HG02870 (cell line): Measurements from ENCODE around the gene ZSCAN5B.

Source experiments
- ATAC-seq: cut with Tn5 transposase; IDR thresholded peaks from one replicate; pipeline ENCODE4 v1.9.1; 2021; ENCODE audit warnings: mild to moderate bottlenecking, moderate library complexity; ENCODE audit not compliant: unreplicated experiment

Gene ZSCAN5B

GRCh38 chr19:56146904-56147303 lies 50.7 kb downstream of the ZSCAN5B start:
- ATAC-seq, result no peak

DNA sequence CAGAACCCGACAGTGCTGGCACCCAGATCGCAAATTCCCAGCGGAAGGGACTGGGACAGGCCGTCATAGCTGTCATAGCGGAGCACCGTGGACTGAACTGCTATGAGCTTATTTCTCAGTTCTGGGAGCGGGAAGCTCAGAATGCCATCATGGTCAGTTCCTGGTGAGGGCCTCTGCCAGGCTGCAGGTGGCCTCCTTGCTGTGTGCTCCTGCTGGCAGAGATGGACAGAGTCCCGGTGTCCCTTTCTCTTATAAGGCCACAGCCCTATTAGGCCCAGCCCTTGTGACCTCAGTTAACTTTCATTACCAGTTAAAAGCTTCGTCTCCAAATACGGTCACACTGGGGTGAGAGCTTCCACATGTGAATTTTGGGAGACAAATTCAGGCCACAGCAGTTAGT lies 51.9 kb downstream of the ZSCAN5B start:
- ATAC-seq, result no peak

DNA sequence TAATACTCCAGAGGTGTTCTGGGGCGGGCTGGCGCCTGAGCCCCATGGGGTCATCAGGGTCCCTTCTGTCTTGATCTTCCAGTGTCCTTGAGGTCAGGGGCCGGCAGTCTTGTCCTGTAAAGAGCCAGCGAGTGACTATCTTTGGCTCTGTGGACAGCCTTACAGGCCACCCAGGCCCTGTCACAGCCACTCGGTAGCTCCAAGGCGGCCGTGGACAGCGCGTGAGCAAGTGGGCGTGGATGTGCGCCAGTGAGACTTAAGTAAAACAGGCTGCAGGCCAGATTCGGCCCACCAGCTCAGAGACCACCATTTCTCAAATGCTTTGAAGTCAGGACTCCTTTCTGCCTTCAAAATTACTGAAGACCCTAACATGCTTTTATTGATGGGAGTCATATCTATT lies 52.8 kb downstream of the ZSCAN5B start:
- ATAC-seq, result no peak

GRCh38 chr19:56144376-56144775 lies 53.2 kb downstream of the ZSCAN5B start:
- ATAC-seq, result no peak

GRCh38 chr19:56142897-56143434 lies 54.6 kb downstream of the ZSCAN5B start:
- no peak for ATAC-seq

- no peak for ATAC-seq
These were observed 55.3 kb downstream of the ZSCAN5B start for GRCh38 chr19:56142087-56142787.

DNA sequence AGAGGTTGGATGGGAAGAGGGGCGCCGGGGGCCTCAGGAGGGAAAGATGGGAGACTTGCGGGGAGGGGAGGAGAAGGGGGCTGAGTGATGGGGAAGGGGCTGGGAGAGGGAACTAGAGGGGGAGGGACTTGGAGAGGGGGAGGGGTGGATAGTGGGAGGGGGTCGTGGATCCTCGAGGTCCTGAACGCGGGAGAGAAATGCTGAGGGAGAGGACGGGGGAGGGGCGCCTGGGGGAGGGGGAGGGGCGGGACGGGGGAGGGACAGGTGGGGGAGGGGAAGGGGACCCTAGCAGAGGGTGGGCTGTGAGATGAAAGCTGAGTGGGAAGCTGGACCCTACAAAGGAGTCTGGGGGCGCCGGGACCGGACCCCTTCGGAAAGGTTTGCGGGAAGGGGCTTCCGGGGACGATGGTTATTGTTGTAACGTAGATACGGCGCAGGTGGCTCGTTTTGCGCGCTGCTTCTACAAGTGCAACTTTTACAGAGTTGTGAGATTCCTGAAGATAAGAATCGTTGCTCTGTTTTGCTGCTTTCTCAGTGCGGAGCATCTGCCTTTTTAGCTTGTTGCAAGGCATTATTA lies 56.1 kb downstream of the ZSCAN5B start:
- no peak for ATAC-seq

DNA sequence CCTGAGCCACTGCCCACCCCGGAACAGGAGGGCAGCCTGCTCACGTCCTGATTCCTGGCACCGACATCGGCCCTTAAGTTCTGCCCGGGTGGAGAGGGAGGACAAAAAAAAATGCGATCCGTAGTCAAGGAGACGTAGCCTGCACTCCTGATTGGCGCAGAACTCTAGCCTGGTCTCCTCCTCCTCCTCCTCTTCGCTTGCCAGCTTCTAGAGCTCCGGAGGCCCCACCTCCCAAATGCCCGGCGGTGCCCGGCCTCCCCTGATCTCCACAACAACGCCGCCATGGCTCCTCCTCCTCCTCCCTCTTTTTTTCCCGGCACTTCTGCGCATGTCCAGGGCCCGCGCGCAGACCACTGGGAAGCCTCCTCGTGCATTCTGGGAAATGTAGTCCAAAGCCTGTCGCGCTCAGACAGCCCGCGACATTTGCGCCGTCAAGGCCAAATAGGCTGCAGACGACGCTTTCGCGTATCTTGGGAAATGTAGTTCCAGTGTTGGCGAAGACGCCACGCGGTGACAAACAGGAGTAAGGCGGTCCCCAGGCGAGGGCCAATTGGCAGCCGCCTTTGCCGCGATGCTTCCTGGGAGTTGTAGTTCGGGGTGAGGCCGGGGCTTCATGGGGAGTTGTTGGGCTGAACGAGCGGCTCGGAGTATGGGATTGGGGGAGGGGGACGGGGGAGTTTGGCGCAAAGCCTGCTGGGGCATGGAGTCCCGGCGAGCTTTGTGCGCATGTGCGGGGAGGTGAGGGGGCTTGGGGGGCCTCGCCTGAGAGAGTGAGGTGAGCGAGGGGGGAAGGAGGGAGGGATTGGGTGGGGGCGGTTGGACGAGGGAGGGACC lies 56.8 kb downstream of the ZSCAN5B start, which contains the start of gene ZNF444:
Gene ZNF444, plus strand, starts transcription at position 705 of the 834 bp plus-strand sequence. CDS start 5,625 bp downstream, outside the sequence.
- peak; percentile 91 for ATAC-seq

DNA sequence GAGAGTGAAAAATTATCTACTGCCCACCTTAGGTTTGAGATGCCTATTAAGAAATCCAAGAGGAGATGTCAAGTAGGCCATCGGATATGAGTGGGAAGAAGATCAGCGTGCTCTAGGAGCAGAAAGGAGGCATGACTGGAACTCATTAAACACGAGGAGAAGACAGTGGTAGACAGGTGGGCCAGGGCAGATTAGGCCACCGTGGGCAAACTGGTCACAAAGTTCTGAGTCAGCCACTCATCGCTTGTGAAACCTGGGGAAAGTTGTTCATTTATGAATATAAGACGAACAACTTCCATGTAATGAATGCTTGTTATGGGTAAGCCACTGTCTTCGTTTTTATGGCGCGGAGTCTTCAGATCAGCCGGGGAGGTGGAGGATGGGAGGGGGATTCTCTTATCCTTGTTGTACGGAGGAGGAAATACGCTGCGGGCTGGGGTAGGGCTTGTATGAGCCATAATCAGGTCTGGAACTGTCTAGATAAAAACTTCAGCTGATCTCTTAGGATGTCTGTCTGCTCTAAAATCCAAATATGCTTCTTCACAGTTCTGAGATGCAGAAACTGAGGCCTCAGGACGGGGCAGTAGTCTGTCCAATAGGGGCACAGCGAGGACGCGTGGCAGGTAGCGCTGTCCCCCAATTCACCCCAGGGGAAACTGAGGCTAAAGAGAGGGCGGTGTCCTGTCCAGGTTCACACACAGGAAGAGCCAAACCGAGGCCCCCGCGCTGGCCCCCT lies 57.6 kb downstream of the ZSCAN5B start:
- ATAC-seq, result no peak
